Measurements from ENCODE around the gene ADGRD1.

The ADGRD1 gene

GRCh38 chr12:131104463-131105350 is 151.0 kb downstream of the ADGRD1 start:
- TF ChIP-seq EGR1 (IDR thresholded peaks at IDR 0.05) (no peak), TCF12 (IDR thresholded peaks at IDR 0.05; ENCODE audit: low read depth) (no peak), RAD21 (IDR thresholded peaks at IDR 0.05; ENCODE audit: low read depth) (peak; percentile 85), TAF1 (IDR thresholded peaks at IDR 0.05; ENCODE audit: low read depth) (no peak), MAX (IDR thresholded peaks at IDR 0.05) (no peak), YY1 (IDR thresholded peaks at IDR 0.05; ENCODE audit: low read depth) (no peak)

GRCh38 chr12:131105351-131105735 is 151.6 kb downstream of the ADGRD1 start:
- TF ChIP-seq ZBTB7A (IDR thresholded peaks at IDR 0.05; ENCODE audit: low read depth): no peak
- no peak for TF ChIP-seq CEBPB (IDR thresholded peaks at IDR 0.05)
- TF ChIP-seq YY1 (IDR thresholded peaks at IDR 0.05; ENCODE audit: low read depth): no peak
- TF ChIP-seq USF1 (IDR thresholded peaks at IDR 0.05): no peak
- TF ChIP-seq NFIC (IDR thresholded peaks at IDR 0.05): no peak
- TF ChIP-seq MAX (IDR thresholded peaks at IDR 0.05): no peak
- TF ChIP-seq CREB1 (IDR thresholded peaks at IDR 0.05; ENCODE audit: low read depth): no peak
- no peak for TF ChIP-seq RAD21 (IDR thresholded peaks at IDR 0.05; ENCODE audit: low read depth)
- TF ChIP-seq EGR1 (IDR thresholded peaks at IDR 0.05): no peak

- TF ChIP-seq RAD21 (IDR thresholded peaks at IDR 0.05; ENCODE audit: low read depth): no peak
- no peak for TF ChIP-seq MAX (IDR thresholded peaks at IDR 0.05)
- TF ChIP-seq EGR1 (IDR thresholded peaks at IDR 0.05): no peak
These were observed 152.1 kb downstream of the ADGRD1 start for GRCh38 chr12:131105736-131106348.

GRCh38 chr12:131106349-131106941 is 152.7 kb downstream of the ADGRD1 start:
- no peak for TF ChIP-seq TEAD4 (IDR thresholded peaks at IDR 0.05)
- no peak for TF ChIP-seq FOXM1 (IDR thresholded peaks at IDR 0.05; ENCODE audit: borderline replicate concordance, low read depth)

GRCh38 chr12:131108177-131108955 is 154.7 kb downstream of the ADGRD1 start:
- TF ChIP-seq YY1 (IDR thresholded peaks at IDR 0.05; ENCODE audit: low read depth): no peak
- TF ChIP-seq USF1 (IDR thresholded peaks at IDR 0.05): peak; percentile 62

GRCh38 chr12:131111446-131111845 is 157.7 kb downstream of the ADGRD1 start:
- TF ChIP-seq NFIC (IDR thresholded peaks at IDR 0.05): no peak
- no peak for TF ChIP-seq USF1 (IDR thresholded peaks at IDR 0.05)
- no peak for TF ChIP-seq YY1 (IDR thresholded peaks at IDR 0.05; ENCODE audit: low read depth)
- TF ChIP-seq REST (IDR thresholded peaks at IDR 0.05; ENCODE audit: low read depth): no peak
- TF ChIP-seq TAF1 (IDR thresholded peaks at IDR 0.05; ENCODE audit: low read depth): no peak
- TF ChIP-seq RAD21 (IDR thresholded peaks at IDR 0.05; ENCODE audit: low read depth): no peak
- no peak for TF ChIP-seq CREB1 (IDR thresholded peaks at IDR 0.05; ENCODE audit: low read depth)
- TF ChIP-seq TCF12 (IDR thresholded peaks at IDR 0.05; ENCODE audit: low read depth): no peak
- TF ChIP-seq EP300 (IDR thresholded peaks at IDR 0.05; ENCODE audit: borderline replicate concordance): no peak
- no peak for TF ChIP-seq MAX (IDR thresholded peaks at IDR 0.05)
- TF ChIP-seq FOXM1 (IDR thresholded peaks at IDR 0.05; ENCODE audit: borderline replicate concordance, low read depth): no peak
- no peak for TF ChIP-seq CEBPB (IDR thresholded peaks at IDR 0.05)
- TF ChIP-seq TEAD4 (IDR thresholded peaks at IDR 0.05): no peak
